SIG-M5 treated with dmso at 0.1 percent for 504 hours (cell line): ENCODE results near the gene ZBTB20.

Source experiments
- DNase-seq: peaks from one replicate; lab custom pipeline; 2025; ENCODE audit not compliant: unreplicated experiment; lab: John Stamatoyannopoulos, UW

Gene ZBTB20

DNA sequence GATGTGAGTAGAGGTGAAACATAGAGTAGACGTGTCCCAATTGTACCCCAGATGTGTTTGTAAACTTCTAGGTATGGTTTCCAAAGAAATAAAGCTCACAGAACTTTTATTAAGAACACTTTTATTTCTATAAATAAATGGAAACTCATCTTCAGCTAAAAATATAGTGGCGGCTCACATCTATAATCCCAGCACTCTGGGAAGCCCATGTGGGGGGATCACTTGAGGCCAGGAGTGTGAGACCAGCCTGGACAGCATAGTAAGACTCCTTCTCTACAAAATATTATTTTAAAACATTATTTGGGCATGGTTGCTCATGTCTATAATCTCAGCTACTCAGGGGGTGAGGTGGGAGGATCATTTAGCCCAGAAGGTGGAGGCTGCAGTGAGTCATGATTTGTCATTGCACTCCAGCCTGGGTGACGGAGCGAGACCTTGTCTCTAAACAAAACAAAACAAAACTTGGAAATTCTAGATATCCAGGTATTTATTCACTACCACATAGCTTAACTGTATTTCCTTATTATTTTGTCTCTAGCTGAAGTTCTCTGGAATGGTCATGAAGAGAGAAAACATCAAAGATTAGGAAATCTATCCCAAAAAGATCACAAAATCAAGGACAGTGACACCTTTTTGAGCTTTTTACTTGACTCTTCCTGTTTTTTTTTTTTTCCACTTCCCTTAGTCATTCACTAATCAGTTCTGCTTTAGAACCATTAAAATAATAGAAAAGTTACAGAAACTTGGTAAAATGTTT lies 595.1 kb downstream of the ZBTB20 start:
- no peak for DNase-seq

DNA sequence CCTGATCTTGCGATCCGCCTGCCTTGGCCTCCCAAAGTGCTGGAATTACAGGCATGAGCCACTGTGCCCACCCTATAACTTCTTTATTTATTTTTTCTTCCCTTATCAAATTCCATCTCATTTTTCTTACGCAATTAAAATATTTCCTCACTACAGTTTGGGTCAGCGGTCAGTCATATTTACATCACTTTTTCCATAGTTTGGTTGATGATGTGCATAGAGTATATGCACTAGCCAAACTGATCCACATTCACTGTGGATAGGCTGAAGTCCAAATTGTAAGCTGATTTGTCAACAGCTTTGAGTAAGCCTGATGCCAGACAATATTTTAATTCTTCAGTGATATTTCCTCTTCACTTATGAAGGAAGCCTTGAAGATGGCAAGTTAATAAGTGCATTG lies 596.9 kb downstream of the ZBTB20 start:
- DNase-seq, result no peak

DNA sequence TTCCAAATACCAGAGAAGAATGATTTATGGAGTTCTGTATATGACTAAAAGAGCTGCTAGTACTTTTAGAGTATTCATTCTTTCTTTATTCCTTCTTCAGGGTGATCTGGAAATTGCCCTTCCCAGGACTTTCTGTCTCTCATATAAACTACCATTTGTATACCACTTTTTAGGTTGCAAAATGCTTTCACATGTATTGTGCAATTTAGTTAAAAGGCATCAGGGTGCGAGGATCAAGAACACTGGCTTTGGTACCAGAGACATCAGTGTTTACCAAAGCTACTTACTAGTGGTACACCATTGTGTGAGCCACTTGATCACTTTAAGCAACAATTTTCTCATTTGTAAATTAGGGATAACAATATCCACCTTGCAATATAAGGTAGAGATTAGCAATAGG lies 601.9 kb downstream of the ZBTB20 start:
- DNase-seq, result no peak

DNA sequence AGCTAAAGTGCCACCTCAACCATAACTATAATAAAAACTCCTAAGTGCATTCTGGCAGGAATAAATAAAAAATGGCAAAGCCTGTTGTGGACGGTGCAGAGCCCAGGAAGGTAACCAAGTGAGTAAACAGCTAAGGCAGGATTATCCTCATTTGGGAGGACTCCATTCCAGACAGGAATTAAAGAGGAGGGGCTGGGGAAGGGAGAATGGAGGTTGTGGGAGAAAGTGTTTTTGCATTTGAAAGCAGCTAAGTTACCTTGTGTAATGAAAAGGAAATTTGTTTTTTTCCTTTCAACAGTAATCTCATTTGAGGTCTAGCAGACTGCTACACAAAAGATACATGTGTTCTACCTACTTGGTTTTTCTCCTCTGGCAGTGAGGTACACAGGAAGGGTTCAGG lies 604.7 kb downstream of the ZBTB20 start:
- no peak for DNase-seq

DNA sequence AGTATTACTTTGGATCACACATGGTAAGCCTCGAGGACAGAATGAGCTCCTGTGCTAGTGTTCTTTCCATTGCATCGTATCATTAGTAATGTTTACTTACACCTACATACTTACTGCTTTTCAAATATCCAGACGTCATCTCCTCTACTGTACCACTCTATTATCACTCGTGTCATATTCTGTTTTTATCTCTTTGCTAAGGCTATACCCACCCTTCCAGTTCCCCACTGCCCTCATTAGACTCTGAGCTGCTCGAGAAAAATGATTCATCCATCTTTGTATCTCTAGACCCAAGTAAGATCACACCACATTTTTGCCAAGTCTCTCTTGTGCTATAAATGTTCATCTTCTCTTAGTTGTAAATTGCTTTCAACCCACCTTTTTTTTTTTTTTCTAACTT lies 607.6 kb downstream of the ZBTB20 start:
- no peak for DNase-seq

DNA sequence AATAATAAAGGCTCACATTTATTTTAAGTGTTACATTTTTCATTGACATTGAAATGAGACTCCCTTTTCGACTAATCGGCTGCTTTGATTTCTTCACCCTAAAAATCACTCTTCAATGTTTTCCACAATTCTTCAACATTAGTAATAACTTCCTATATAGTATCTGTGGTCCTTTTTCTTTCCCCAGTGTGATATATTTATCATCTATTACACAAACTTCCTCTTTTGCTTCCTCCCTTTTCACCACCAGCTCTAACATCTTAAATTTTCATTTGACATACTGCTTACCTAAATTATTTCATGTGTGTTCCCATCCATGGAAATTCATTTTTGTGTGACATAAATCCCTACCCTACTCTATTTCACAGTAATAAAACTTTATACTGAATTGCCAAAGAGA lies 608.9 kb downstream of the ZBTB20 start:
- DNase-seq, result no peak

DNA sequence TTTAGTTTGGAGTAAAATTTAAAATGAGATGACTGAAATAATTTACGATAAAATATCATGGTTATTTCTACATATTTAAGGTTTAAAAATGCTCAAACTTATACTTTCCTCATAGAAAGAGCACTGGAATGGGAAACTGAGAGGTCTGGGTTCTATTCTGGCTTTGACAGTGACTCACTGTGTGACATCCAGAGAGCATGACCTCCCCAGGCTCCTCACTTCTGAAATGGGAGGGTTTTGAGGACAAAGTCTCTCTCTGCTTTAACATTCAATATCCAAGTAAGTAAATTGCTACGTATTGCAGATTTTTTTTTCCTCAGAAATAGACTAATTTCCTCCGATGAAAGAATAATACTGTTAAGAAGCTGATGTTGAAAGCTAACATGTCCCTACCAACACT lies 618.6 kb downstream of the ZBTB20 start:
- no peak for DNase-seq

DNA sequence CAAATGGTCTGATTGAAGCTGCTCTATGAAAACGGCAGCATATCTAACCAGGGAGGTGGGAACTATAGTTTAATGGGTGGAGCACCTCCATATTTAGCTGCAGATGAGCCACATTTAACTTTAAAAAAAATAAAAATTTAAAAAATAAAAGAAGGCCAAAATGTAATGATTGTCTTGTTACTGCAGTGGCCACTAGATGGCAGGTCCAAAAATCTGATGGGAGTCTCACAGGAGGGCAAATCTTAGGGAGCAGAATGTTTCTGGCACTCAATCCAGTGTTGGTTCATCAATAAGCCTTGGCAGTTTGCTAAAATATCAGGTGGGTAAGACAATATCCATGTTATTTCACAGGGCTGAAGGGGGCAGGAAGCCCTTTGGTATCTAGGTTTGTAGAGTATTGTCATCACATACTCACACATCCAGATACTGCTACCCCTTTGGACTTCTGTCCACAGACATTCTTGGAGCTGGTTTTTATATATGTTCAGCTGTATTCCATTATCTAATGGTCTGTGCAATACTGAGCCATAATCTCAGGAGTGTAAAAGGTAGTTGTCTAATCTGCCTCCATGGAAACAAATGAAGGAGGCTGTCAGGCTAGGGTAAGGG lies 619.9 kb downstream of the ZBTB20 start:
- no peak for DNase-seq

DNA sequence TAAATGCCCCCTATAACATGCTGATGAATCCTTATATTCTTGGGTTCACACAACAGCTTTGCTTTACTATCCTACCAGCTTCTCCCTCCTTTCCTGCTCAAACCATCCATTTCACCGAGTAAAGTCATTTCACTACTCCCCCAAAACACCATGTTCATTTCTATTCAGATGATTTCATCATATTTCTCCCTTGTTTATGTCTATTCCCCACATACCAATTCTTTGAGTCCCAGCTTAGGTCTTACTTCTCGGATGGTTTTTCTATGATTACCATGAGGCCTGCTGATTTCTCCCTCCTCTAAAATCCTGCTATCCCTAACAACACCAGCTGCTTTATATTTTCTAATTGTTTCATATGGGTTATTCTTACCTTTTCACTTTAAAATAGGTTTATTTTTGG lies 621.8 kb downstream of the ZBTB20 start:
- DNase-seq, result no peak

DNA sequence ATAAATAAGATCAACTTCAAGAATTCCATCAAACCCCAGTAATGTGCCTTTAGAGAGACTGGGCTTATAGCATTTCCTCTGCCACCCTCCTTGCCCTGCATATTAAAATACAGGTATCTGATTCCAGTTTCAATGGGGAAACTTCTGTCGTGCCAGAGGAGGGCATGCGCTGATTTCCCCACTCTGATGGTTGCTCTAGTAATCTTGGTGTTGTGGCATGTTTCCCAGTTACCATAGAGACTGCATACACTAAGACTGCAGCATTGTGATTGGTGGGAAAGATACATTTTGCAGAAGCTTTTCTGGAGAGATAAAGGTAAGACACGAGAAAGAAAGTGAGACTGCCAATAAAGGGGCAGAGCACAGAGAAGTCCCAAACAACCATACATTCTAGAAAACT lies 627.7 kb downstream of the ZBTB20 start:
- DNase-seq, result peak; percentile 5

DNA sequence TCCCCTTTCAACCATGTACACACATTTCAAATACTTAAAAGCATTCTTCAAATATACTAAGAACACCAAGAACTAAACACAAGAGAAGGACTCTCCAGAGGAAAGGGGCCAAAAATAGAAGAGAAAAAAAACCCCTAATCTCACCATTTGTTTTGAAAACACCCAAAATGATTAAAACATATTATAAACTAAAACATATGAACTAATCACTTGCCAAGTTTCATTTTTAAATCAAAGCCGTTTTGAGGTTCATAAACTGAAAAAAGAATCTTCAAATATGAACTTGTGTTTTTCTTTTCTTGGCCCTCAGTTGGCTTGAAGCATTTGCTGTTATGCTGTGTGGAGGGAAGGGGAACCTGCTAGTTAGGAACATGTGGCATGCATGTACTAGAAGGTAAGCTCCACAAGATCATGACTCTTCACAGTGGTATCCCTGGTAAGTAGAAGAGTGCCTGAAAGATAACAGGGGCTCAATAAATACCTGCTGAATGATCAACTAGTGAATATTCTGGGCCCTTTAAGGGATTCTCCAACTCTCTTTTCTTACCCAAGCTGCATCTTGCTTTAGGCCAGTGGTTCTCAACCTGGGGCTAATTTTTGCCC lies 628.8 kb downstream of the ZBTB20 start:
- no peak for DNase-seq

DNA sequence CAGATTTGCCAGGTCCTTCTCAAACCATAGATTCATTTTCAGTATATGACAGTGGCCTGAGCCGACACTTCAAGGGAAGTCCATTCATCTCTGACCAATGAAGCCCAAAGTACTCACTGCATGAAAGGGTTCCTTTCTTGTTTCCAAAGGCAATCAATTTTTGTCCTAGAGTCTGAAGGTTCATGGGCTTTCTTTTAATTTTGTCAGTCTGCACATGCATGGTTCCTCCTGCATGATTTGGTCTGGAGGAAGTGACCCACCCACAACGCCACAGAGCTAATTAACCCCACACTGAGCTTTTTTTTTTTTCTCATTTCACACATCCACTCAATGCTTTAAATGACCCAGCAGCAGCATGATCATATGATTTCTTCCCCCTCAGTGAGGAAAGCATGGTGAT lies 636.9 kb downstream of the ZBTB20 start:
- no peak for DNase-seq

DNA sequence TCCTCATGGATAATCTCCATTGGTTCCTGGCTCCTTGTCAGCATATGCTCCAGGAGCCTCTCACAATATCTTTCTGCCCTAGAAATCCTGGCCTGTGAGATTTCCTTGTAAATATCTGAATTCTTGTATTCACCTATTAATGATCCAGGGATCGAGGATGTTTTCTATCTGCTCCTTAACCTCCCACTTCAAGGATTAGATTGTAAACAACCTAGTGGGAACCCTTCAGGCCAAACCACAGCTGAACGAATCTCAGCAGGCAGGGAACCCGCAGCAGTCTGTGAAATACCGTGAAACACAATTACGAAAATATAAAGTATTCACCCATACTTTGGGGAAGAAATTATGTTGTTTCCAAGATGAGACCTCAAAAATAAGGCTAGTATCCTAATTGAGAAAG lies 637.3 kb downstream of the ZBTB20 start:
- no peak for DNase-seq

DNA sequence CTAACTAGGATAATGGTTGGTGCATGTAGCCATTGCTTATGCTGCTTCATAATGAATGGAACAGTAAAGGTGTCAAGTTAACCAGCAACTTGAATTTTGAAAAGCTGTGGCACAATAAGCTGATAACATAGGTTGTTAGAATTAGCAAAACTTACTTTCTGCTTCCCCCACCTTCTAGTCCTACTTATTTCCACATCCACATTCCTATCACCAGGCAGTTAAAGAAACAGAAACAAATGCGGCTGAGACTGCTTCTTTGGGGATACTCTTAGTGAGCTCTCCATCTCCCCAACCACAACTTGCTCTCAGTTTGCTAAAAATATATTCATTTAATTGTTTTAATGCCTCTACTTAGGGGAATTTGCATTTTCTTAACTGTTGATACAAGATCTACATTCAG lies 638.1 kb downstream of the ZBTB20 start:
- no peak for DNase-seq

DNA sequence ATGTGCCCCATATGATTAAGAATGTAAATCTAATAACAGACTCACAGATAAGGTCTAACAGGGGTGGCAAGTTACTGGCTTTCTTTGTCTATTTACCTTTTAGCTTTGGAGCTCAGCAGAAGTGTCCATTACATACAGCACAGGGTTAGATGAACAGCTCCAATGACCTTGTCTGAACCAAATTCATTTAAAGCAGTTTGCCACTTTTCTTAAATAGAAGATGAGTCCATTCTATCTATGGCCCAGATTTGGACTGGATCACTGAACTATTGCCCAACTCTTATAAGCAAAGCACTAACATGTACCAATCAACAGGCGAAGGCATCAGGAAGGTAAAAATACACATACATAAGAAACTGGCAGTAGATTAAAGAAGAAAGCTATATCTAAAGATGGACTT lies 638.9 kb downstream of the ZBTB20 start:
- no peak for DNase-seq

DNA sequence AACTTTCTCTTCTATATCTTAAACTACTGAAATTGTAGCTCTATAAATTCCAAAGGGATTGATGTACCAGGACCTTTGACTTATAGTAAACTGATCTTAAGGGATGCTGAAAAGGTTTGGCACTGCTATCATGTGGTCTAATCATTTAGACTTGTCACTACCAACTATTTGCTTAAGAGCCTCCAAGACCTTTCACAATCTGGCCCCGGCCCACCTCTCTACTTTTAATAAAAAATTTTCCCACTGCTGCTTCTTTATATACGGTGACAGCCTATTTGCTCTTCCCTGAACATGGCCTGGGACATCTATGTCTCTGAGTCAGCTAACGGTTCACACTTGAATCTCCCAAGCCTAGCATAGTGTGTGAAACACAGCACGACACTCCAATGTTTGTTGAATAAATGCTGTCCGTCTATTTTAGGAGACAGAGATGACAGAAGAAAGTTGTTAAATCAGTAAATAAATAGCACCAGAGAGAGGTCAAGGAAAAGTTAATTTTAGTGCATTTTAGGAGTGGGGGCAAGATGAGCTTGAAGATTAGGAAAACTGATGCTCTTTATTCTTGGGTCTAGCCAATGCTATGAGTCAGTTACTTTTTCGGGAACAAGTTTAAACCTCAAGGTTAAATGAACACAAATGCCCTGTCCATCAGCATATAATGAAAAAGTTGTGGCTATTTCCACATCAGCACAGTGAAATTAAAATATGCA lies 640.3 kb downstream of the ZBTB20 start:
- DNase-seq, result no peak

DNA sequence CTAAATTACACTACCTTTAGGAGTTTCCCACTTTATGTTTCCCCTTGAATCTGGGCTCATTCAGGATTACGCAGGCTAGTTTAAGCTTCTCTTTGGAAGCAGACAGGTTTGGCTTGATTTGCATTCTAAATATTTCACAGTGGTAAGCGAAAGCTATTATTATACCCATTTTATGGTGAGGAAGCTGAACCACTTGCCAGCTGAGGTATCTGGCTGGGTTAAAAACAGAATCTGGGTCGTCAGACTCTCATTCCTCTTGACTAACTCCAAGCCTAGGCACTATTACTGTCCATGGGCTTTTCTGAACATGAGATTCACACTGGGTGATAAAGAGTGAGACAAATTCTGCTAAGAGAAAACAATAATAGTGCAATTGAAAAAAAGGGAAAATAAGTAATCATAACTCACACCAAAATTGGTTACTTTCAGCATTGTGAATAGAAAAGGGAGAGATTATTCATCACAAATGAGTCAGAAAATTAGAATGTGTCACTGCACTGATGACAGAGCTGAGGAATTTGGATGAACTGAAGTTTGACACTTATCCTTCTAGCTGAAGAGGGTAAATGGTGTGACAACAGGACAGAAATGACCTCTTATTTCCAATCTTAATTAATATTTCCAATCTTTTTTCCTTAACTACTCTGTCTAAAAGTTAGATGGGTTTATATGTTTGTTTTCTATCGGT lies 642.0 kb downstream of the ZBTB20 start:
- no peak for DNase-seq

DNA sequence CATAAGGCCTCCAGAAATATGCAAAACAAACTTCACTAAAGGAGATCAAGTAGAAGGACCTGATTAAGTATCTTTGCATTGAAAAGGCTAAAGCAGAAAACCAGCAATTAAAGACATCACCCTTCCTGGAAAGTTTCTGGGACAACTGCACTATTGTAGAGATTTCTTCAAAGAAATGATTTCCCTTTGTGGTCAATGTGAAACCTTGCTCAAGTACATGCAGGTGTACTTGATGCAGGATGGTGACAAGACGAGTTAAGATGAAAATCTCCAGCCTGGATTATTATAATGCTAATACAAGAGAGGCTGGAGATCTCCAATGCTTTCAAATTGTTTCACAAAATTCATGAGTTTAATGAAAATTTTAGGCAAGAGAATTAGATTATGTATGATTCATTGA lies 644.9 kb downstream of the ZBTB20 start:
- DNase-seq, result no peak

DNA sequence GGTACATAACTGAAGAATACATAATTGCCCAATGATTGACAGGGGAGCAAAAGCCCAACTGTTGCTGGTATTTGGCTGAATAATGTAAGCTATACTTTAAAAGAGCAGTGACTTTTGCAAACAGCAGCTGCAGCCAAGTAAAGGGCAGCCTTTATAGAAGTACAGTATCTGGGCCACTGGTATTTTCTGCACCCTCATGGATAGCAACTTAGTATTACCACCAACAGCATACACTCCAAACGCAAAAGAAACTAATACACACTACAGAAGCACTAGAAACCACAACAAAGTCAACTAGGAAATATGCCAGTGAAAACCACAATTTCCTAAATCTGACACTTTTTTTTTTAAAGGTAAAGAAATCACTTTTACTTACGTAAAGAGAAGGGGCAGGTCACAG lies 647.1 kb downstream of the ZBTB20 start:
- no peak for DNase-seq

DNA sequence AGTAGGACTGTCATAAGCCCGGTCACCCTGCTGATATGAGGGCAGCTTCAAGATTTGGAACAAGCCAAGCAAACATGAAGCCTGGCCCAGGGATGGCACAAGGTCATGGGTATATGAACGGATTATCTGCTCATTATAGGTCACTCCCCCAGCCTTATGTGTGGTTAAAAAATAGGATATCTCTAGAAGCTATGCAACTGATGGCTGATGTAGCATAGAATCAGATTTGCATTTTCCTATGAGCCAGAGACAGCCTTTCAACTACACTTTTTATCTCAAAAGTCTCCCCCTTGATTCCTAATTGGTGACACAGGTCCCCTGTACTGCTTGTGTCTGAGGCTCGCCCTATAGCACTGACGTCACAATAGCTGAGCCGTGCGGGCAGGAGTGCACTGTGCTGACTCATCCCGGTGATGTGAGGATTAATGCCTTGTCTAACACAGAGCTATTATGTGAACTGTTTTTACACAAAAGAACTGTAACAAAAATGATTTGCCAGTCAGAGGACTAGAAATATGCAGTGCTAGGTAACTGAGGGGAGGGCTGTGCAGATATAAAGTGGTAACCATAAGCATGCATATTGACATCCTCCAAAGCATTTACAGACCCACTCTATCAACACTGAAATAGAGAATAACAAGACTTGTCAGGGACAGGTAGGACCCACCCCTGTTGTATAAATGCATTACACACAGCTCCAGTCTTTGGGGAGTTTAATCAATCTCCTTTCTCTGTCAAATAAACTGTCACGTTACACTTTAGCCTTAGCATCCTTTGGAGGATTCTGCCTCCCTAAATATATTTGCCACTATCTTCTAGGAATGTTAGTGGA lies 648.3 kb downstream of the ZBTB20 start:
- no peak for DNase-seq

DNA sequence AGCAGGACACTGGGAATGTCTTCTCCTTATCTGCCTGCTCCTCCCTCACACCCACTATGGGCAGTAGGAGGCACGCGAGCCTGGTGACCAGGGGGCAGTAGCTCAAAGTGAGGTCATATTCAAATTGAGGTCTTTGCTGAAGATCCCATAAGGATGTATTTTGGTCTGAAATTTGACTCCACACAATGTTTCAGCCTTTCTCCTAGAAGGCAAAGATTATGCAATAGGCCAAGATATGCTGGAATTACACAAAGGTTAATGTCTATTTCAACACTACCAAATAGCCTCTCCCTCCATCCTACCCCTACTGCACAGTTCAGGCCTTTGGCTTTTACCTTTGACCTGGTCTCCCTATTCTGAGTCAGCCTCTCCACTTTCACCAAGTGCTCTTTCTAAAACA lies 650.2 kb downstream of the ZBTB20 start:
- DNase-seq, result no peak
